Vagina (tissue), 2 donors: Measurements from ENCODE around the gene ABLIM1.

Source experiments
- CTCF ChIP-seq, 3 experiments: fragments of 450-650 bp in 2 of 3; fragments of 200-600 bp in 1 of 3; sonication (generic) in 1 of 3; IDR thresholded peaks; one replicate each; pipeline ENCODE4 v1.5.1; 2017 to 2019; ENCODE audit warnings: antibody characterized with exemption in 3 of 3, mild to moderate bottlenecking in 2 of 3, moderate library complexity in 2 of 3
- POLR2A ChIP-seq, 2 donors: fragments of 450-650 bp; IDR thresholded peaks; one replicate each; pipeline ENCODE4 v1.6.1; 2017; ENCODE audit warnings: antibody characterized with exemption in 2 of 2, mild to moderate bottlenecking in 2 of 2, moderate library complexity in 2 of 2

GRCh38 chr10:114430688-114431413 is 227.2 kb downstream of the ABLIM1 start:
- TF ChIP-seq CTCF (IDR thresholded peaks at IDR 0.05) (no peak), POLR2A (IDR thresholded peaks at IDR 0.05) (no peak)
